Measurements from ENCODE around the gene CRTC1. TPM values are rescaled to one million over a fixed set of nuclear protein-coding genes. Genes with fewer than 3 reads are reported as not detected.

CRTC1 gene
- total and polyA plus RNA-seq, 8 donors = 5.2 to 18.1 (median 7.5) TPM

GRCh38 chr19:18789883-18790565, 106.5 kb downstream of the CRTC1 start:
- peaks cover 0 to 24% (median 8%) of the 10 kb centered on the region in 4 donors for H3K27me3 ChIP-seq
- FAIRE-seq (no peak), ATAC-seq (peak in 3 of 4 donors; percentile 4 to 38 (median 23)), DNase-seq (no peak)
- TF ChIP-seq CTCF (IDR thresholded peaks at IDR 0.05) = no peak
- WGBS, 2 donors = 2% methylated on average over 34 to 52 of the region's 65 CpGs
- no peaks in the 10 kb centered on the region for H3K9me3 ChIP-seq
- no peaks in the 10 kb centered on the region for H3K36me3 ChIP-seq
- intact Hi-C loops (cut with DNase I) = no loop called here
- no peaks in the 10 kb centered on the region for H3K4me1 ChIP-seq
- peak overlapping the region in 2 of 4 donors; percentile 21 to 35 for H3K4me3 ChIP-seq
- H3K27ac ChIP-seq = no peak overlapping the region

GRCh38 chr19:18790566-18791314, 107.3 kb downstream of the CRTC1 start, which contains the start of gene COMP:
COMP (minus strand) TSS chr19:18791305; CDS start chr19:18791269, 36 bp downstream.
- no peak within 1 kb of the TSS for H3K27ac ChIP-seq
- peaks cover 0 to 24% (median 8%) of the 10 kb centered on the region in 4 donors for H3K27me3 ChIP-seq
- H3K36me3 ChIP-seq = no peaks in the 10 kb centered on the region
- no peak for TF ChIP-seq CTCF (IDR thresholded peaks at IDR 0.05)
- no peak for DNase-seq
- H3K4me1 ChIP-seq = no peaks in the 10 kb centered on the region
- no peak for ATAC-seq
- intact Hi-C loops (cut with DNase I) = no loop called here
- H3K9me3 ChIP-seq = no peaks in the 10 kb centered on the region
- 5 to 6% methylated on average over 55 to 61 of the region's 61 CpGs for WGBS, 2 donors
- peak within 1 kb of the TSS in 2 of 4 donors; percentile 21 to 35 for H3K4me3 ChIP-seq
- FAIRE-seq = no peak

DNA sequence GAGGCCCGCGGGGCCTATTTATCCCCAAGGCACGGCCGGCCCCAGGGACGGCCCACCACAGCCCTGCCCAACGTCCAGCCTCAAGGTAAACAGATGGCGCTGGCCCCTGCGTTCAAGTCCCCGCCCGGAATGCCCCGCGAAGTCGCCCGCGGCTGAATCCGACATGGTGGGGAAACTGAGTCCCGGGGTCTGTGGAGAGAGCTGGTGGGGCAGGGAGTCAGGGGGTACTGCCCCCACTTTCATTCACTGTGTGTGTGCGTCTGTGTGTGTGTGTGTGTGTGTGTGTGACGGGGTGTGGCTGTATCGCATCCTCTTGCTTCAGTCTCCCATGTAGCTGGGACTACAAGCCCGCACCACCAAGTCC, 107.8 kb downstream of the CRTC1 start:
- Histone ChIP-seq H3K4me3 (no peak overlapping the region), H3K9me3 (no peaks in the 10 kb centered on the region), H3K27ac (no peak overlapping the region), H3K4me1 (no peaks in the 10 kb centered on the region), H3K36me3 (no peaks in the 10 kb centered on the region), H3K27me3 (peaks cover 0 to 24% (median 8%) of the 10 kb centered on the region in 4 donors)
- FAIRE-seq (no peak), DNase-seq (no peak), ATAC-seq (no peak)
- 22 to 25% methylated on average over 20 to 21 of the region's 21 CpGs for WGBS, 2 donors
- intact Hi-C loops (cut with DNase I) = no loop called here
- no peak for TF ChIP-seq CTCF (IDR thresholded peaks at IDR 0.05)

GRCh38 chr19:18792661-18793060, 109.2 kb downstream of the CRTC1 start:
- Histone ChIP-seq H3K4me3 (no peak overlapping the region), H3K9me3 (no peaks in the 10 kb centered on the region), H3K27ac (no peak overlapping the region), H3K36me3 (no peaks in the 10 kb centered on the region), H3K27me3 (peaks cover 0 to 24% (median 8%) of the 10 kb centered on the region in 4 donors), H3K4me1 (no peaks in the 10 kb centered on the region)
- intact Hi-C loops (cut with DNase I) = no loop called here
- DNase-seq (no peak), ATAC-seq (no peak), FAIRE-seq (no peak)
- TF ChIP-seq CTCF (IDR thresholded peaks at IDR 0.05) = no peak
- WGBS, 2 donors = 83 to 92% methylated on average over 3 of the region's 3 CpGs

Measured in pancreas (tissue), 10 donors.